HG03103 (cell line): ENCODE data around the gene PLSCR1.
"Not testable (repeated sequence)": the region's sequence is repeated elsewhere in the genome, so short reads cannot be mapped to it uniquely, and the experiment has no call there.

ENCODE experiments used
- ATAC-seq: cut with Tn5 transposase; IDR thresholded peaks from one replicate; pipeline ENCODE4 v1.9.1; 2021; ENCODE audit warnings: low read depth; ENCODE audit not compliant: unreplicated experiment

Gene PLSCR1

GRCh38 chr3:146485297-146485696 is 59.1 kb downstream of the PLSCR1 start:
- no peak for ATAC-seq

DNA sequence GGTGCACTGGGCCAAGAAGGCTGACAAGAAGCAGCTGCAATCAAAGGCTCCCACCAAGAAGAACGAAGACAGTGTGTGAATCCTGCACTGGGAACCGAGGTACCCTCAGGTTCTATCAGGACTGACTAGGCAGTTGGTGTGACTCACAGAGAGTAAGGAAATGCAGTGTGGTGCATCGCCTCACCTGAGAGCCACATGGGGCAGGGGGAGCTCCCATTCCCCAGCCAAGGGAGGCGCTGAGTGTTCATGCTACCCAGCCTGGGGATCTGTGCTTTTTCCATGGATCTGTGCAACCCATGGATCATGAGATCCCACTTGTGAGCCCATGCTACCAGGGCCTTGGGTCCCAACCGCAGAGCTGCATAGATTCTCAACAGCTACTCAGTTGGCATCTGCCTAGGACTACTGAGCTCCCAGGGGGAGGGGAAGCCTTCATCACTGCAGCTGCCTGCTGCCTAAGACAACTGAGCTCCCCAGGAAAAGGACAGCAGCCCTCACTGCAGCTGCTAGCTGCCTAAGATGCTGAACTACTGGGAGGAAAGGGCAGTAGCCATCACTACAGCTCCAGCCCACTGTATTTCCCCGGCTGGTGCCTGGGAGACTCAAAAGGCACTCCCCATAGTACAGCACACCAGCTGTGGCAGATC is 68.2 kb downstream of the PLSCR1 start:
- no peak for ATAC-seq

DNA sequence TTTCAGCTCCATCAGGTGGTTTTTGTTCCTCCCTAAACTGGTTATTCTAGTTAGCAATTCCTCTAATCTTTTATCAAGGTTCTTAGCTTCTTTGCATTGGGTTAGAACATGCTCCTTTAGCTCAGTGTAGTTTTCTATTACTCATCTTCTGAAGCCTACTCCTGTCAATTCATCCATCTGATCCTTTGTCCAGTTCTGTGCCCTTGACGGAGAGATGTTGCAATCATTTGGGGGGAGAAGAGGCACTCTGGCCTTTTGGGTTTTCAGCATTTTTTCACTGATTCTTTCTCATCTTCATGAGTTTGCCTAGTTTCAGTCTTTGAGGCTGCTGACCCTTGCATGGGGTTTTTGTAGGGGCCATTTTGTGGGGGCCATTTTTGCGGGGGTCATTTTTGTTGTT is 69.4 kb downstream of the PLSCR1 start:
- ATAC-seq, result not testable (repeated sequence)

GRCh38 chr3:146473726-146474125 is 70.7 kb downstream of the PLSCR1 start:
- ATAC-seq, result no peak

- no peak for ATAC-seq
Measured at GRCh38 chr3:146472611-146473010, 71.8 kb downstream of the PLSCR1 start.

DNA sequence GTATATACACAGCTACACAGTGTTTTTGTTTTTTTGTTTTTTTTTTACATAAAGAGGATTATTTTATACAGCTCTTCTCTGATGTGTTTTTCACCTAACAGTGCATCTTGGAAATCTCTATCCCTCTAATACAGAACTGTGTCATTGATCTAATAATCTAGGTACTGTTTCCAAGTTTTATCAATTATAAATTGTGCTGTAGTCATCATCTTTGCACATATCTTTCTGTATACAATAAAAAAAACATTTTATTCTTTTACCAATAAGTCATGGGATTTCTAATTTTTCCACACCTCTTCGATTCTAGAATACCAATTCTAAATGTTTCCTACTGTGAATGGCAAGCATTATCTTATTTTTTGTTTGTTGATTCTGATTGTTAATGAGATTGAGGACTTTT is 73.4 kb downstream of the PLSCR1 start:
- ATAC-seq, result no peak

DNA sequence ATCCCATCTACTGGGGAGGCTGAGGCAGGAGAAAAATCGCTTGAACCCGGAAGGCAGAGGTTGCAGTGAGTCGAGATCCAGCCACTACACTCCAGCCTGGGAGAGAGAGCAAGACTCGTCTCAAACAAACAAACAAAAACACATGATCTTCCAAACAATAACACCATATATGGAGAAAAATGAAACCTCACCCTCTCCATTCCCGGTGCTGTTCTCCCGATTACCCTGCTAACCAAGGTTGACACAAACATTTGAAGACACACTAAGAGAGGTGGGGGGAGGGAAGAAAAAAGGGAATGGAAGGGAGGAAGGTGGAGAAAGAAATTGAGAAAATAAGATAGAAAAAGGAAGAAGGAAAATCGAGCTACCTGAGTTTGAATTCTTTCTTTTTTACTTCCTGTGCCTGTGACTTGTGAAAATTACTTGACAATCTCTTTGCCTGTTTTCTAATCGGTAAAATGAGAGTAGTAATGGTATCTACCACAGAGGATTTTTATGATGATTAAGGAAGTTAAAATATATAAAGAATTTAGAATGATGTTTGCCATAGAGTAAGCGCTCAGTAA is 73.9 kb downstream of the PLSCR1 start:
- no peak for ATAC-seq

GRCh38 chr3:146469150-146470017 is 75.0 kb downstream of the PLSCR1 start, which contains the start of gene PLSCR2:
PLSCR2 (minus strand) TSS chr3:146469561; CDS start chr3:146459904, 9,657 bp downstream.
- ATAC-seq, result peak; percentile 97

DNA sequence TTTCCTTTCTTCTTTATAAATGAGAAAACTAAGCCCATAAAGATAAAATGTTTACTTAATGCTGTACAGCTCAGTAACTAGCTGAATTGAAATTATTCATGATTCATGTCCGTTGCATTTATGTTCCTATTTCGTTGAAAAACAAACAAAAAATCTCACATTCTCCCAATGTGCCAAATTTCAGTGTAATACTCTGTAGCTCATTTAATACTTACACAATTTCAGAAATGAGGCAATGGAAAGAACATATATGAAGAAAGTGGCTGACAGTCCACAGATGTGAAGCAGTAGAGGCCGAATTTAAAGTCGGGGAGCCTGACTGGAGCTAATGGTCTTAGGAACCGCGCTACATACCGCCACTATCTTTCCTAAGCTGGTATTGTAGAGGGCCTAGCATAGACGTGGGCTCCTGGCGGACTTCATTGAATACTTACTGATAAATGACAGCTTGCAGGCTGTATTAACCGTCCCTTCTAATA is 75.7 kb downstream of the PLSCR1 start:
- ATAC-seq, result no peak

DNA sequence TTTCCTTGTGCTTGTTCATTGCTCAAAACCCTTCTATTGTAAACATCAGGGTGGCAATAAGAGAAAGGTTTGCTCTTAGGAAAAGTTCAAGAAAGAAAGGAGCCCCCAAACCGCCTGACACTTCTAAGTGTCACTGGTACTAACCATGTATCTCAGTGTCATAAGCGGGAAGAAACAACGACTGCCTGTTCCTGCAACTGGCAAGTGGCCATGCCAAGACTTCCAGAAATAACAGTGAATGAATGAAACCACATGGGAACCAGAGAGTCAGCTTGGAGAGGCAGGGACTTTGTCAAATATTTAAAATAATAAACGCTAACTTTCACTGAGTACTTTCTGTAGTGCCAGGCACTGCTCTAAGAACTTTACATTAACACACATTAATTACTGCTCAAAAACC is 76.2 kb downstream of the PLSCR1 start:
- no peak for ATAC-seq

- no peak for ATAC-seq
Measured at GRCh38 chr3:146466604-146467003, 77.8 kb downstream of the PLSCR1 start.

GRCh38 chr3:146465693-146466465 is 78.5 kb downstream of the PLSCR1 start:
- no peak for ATAC-seq
